Heart left ventricle (tissue), 16 donors: ENCODE measurements around the gene UQCC2. TPM values are rescaled to one million over a fixed set of nuclear protein-coding genes. Genes with fewer than 3 reads are reported as not detected.

Source experiments
- ATAC-seq, 4 donors: fragments of 200-7000 bp; cut with Tn5 transposase; one replicate each; pipeline ENCODE4 v1.9.1; 2020 to 2022; ENCODE audit warnings: moderate library complexity in 4 of 4, mild to moderate bottlenecking in 3 of 4, moderate number of reproducible peaks in 1 of 4
- DNase-seq, 5 donors: peaks; one replicate each; pipeline ENCODE4 v3.0.0-alpha.2; 2020
- H3K27ac ChIP-seq, 12 donors: fragments of 200-600 bp; sonication (generic) in 4 of 12; one replicate each; pipeline versions ENCODE4 v1.5.0 to v1.8.0; 2016 to 2022; ENCODE audit warnings: mild to moderate bottlenecking in 2 of 12
- H3K27me3 ChIP-seq, 9 donors: fragments of 200-600 bp; sonication (generic) in 2 of 9; one replicate each; pipeline versions ENCODE4 v1.5.1 to v1.8.0; 2016 to 2022; ENCODE audit warnings: mild to moderate bottlenecking in 3 of 9
- H3K36me3 ChIP-seq, 9 donors: fragments of 200-600 bp; sonication (generic) in 2 of 9; one replicate each; pipeline versions ENCODE4 v1.5.0 to v1.8.0; 2018 to 2022; ENCODE audit warnings: mild to moderate bottlenecking in 2 of 9
- H3K4me1 ChIP-seq, 12 donors: fragments of 200-600 bp; sonication (generic) in 4 of 12; one replicate each; pipeline versions ENCODE4 v1.5.0 to v1.8.0; 2016 to 2022; ENCODE audit warnings: mild to moderate bottlenecking in 3 of 12
- H3K4me3 ChIP-seq, 12 donors: fragments of 200-600 bp; sonication (generic) in 4 of 12; one replicate each; pipeline versions ENCODE4 v1.5.0 to v1.8.0; 2017 to 2022; ENCODE audit warnings: mild to moderate bottlenecking in 9 of 12, moderate library complexity in 4 of 12
- H3K9me3 ChIP-seq, 12 donors: fragments of 200-600 bp; sonication (generic) in 4 of 12; one replicate each; pipeline versions ENCODE4 v1.5.0 to v1.8.0; 2016 to 2022; ENCODE audit warnings: mild to moderate bottlenecking in 1 of 12
- CTCF ChIP-seq, 12 donors: fragments of 200-600 bp; sonication (generic) in 4 of 12; IDR thresholded peaks; one replicate each; pipeline versions ENCODE4 v1.5.0 to v1.8.0; 2018 to 2022; ENCODE audit warnings: antibody characterized with exemption in 12 of 12, mild to moderate bottlenecking in 5 of 12
- POLR2A ChIP-seq, 2 donors: fragments of 450-650 bp; IDR thresholded peaks; one replicate each; pipeline ENCODE4 v1.6.1; 2017; ENCODE audit warnings: antibody characterized with exemption in 2 of 2, mild to moderate bottlenecking in 2 of 2, moderate library complexity in 2 of 2
- WGBS, 4 donors: extraction: QIAGEN DNeasy Blood & Tissue Kit in 2 of 4; methylation state at CpG; one replicate each; pipeline versions ENCODE4 v1.1.5 to v1.1.7; 2013 to 2018; 5-methylcytosine and 5-hydroxymethylcytosine counted together
- intact Hi-C, 10 donors: fragments of 100-400 bp; cut with DNase I; formaldehyde crosslinking; loops; one replicate each; pipeline versions ENCODE4 v1.11.1 to v1.14.2; 2022
- microRNA counts, 2 donors: library from miRNA; unstranded; fragments of <30 nt; microRNA quantifications; one replicate each; lab custom pipeline; 2016
- microRNA-seq, 4 donors: library from miRNA; unstranded; fragments of <30 nt; microRNA quantifications; one replicate each; pipeline versions ENCODE4 to v1.2.0, GENCODE V29; 2017 to 2020
- polyA plus RNA-seq, 2 donors: library from polyadenylated mRNA; stranded (reverse); fragments of 200-250 nt; gene quantifications; one replicate each; pipeline ENCODE4 v1.2.3, GENCODE V29; 2013
- total RNA-seq, 9 donors: library from RNA; depleted of rRNA in 2 of 9; stranded (reverse); fragments of >200 nt in 2 of 9; fragmentation: NEBNext Ultra II Directional in 3 of 9; extraction: Animal tissue kit (Norgen Biotek cat#: 25700) in 3 of 9; gene quantifications; one replicate each; pipeline versions ENCODE4 v1.1.0 to v1.2.4, GENCODE V29; 2016 to 2023
- donor health status: ischemic (EF 13 %, LVEDD 7.1; RV severe dilation, severe dysfunction).
- donor health status: healthy with polysubstance abuse.
- donor health status: DM: no; HTN: yes; CAD: no.
- donor health status: DM: no; HTN: no; CAD: no.
- donor health status: ischemic (EF 25% LVEDD 6.9; RV normal size, moderate dysfunction).
- donor health status: ischemic (EF 25% LVEDD 5.7; RV mildly dilated, moderate dysfunction).
- donor health status: healthy.
- donor health status: DM: yes; HTN: yes; CAD: no.
- donor health status: ischemic (EF 35%, LVEDD 5.7; RV mildly dilated, moderate dysfunction).
- donor health status: nonischemic (EF 11% LVEDD 7.7; RV severe dilation, severe dysfunction).
- donor health status: DM: yes; HTN: yes; CAD: no.
- donor health status: PGD.
- donor health status: ischemic (EF 29% LVEDD 5.4; RV normal size, mild dysfunction).
- donor health status: nonischemic (EF 23%, LVEDD 6.1; RV moderate dilation, normal function).

Gene UQCC2
- total and polyA plus RNA-seq, 11 donors, result 88.5 to 496 (median 195) TPM

- Histone ChIP-seq H3K4me3 (no peak overlapping the region), H3K27me3 (no peaks in the 10 kb centered on the region), H3K36me3 (peaks cover 0 to 29% (median 11%) of the 10 kb centered on the region in 9 donors), H3K4me1 (peaks cover 0 to 8% (median 0%) of the 10 kb centered on the region in 12 donors), H3K9me3 (no peaks in the 10 kb centered on the region), H3K27ac (no peak overlapping the region)
- intact Hi-C loops, result no loop called here
- DNase-seq (no peak), ATAC-seq (no peak)
- TF ChIP-seq CTCF (IDR thresholded peaks at IDR 0.05), result no peak
- WGBS, 4 donors, result 62 to 77% (median 67%) methylated on average over 4 to 5 of the region's 5 CpGs
These were observed 56.5 kb downstream of the UQCC2 start for GRCh38 chr6:33654831-33655554.

GRCh38 chr6:33652002-33652401 is 59.5 kb downstream of the UQCC2 start:
- DNase-seq (no peak), ATAC-seq (peak in 1 of 4 donors; percentile 41)
- peaks cover 0 to 8% (median 0%) of the 10 kb centered on the region in 12 donors for H3K4me1 ChIP-seq
- no peak for TF ChIP-seq POLR2A (IDR thresholded peaks at IDR 0.05)
- no peak for TF ChIP-seq CTCF (IDR thresholded peaks at IDR 0.05)
- no peaks in the 10 kb centered on the region for H3K27me3 ChIP-seq
- intact Hi-C loops, result no loop called here
- peak overlapping the region in 2 of 12 donors; percentile 5 to 25 for H3K27ac ChIP-seq
- H3K4me3 ChIP-seq, result no peak overlapping the region
- 63 to 77% (median 74%) methylated on average over 5 of the region's 5 CpGs for WGBS, 4 donors
- peaks cover 0 to 25% (median 5%) of the 10 kb centered on the region in 9 donors for H3K36me3 ChIP-seq
- no peaks in the 10 kb centered on the region for H3K9me3 ChIP-seq

GRCh38 chr6:33651403-33651802 is 60.1 kb downstream of the UQCC2 start:
- Histone ChIP-seq H3K9me3 (no peaks in the 10 kb centered on the region), H3K27me3 (no peaks in the 10 kb centered on the region), H3K4me1 (peaks cover 0 to 8% (median 0%) of the 10 kb centered on the region in 12 donors), H3K36me3 (peaks cover 0 to 22% (median 5%) of the 10 kb centered on the region in 9 donors), H3K4me3 (no peak overlapping the region), H3K27ac (peak overlapping the region in 2 of 12 donors; percentile 5 to 25)
- WGBS, 4 donors, result 55 to 74% (median 66%) methylated on average over 4 of the region's 4 CpGs
- TF ChIP-seq POLR2A (IDR thresholded peaks at IDR 0.05) (no peak), CTCF (IDR thresholded peaks at IDR 0.05) (no peak)
- intact Hi-C loops, result no loop called here
- ATAC-seq (no peak), DNase-seq (no peak)

MicroRNAs within 50 kb of the gene (microRNA counts, 767-probe panel; counts per million panel counts)
- 0 to 71.6 counts per million in 2 donors for microRNA hsa-miR-3934 (lab: Ali Mortazavi, UCI)

Small RNAs within 50 kb of the gene (microRNA-seq; reads per million reads assigned to microRNA genes)
- gene MIR3934, result 1.5 to 3.5 (median 2.1) reads per million in 4 donors

Other genes with a start within 250 kb of the UQCC2 start
- gene BAK1, start 131.4 kb downstream of the UQCC2 start, total RNA-seq, result 10 to 100 TPM; 13.9 to 33.4 (median 18.9) TPM
- gene BAK1, start 131.4 kb downstream of the UQCC2 start, polyA plus RNA-seq, result 10 to 100 TPM; 18.1 to 55.3 TPM
- 10 to 100 TPM in 2 of 9 donors, 1 to 10 TPM in 7; 4.8 to 33.5 (median 7.8) TPM for gene ITPR3, start 90.4 kb downstream of the UQCC2 start, total RNA-seq
- gene ITPR3, start 90.4 kb downstream of the UQCC2 start, polyA plus RNA-seq, result 1 to 10 TPM; 6.1 to 8.9 TPM
- gene IP6K3, start 35.2 kb upstream of the UQCC2 start, total RNA-seq, result 10 to 100 TPM; 11.7 to 72.4 (median 30.8) TPM
- gene IP6K3, start 35.2 kb upstream of the UQCC2 start, polyA plus RNA-seq, result 10 to 100 TPM; 16.9 to 59.2 TPM
- 10 to 100 TPM; 21.2 to 41.5 (median 25.7) TPM for gene LEMD2, start 77.4 kb upstream of the UQCC2 start, total RNA-seq
- 10 to 100 TPM; 29.9 to 51.3 TPM for gene LEMD2, start 77.4 kb upstream of the UQCC2 start, polyA plus RNA-seq
- gene MLN, start 92.3 kb upstream of the UQCC2 start, total RNA-seq, result not detected
- not detected for gene MLN, start 92.3 kb upstream of the UQCC2 start, polyA plus RNA-seq